Activated CD4-positive, alpha-beta memory T cell treated with anti-CD3 and anti-CD28 coated beads for 36 hours (primary cell): ENCODE measurements around the gene ATRIP. TPM values are rescaled to one million over a fixed set of nuclear protein-coding genes. Genes with fewer than 3 reads are reported as not detected.

Experiments
- CTCF ChIA-PET: fragments of 350-600 bp; sonication (Branson Sonifier 250); formaldehyde crosslinking; loops from one replicate; lab custom pipeline; 2021; ENCODE audit warnings: antibody characterized with exemption, inconsistent platforms; lab: Charles Lee
- POLR2A ChIA-PET: fragments of 350-600 bp; sonication (Branson Sonifier 250); formaldehyde crosslinking; loops from one replicate; lab custom pipeline; 2021; ENCODE audit warnings: antibody characterized with exemption; lab: Charles Lee
- DNase-seq: peaks from one replicate; pipeline ENCODE4 v3.0.0-alpha.2; 2020
- H3K27ac Mint-ChIP-seq: one replicate; pipeline ENCODE4 v1.8.0; 2021; ENCODE audit warnings: mixed read lengths
- H3K27me3 Mint-ChIP-seq: one replicate; pipeline ENCODE4 v1.8.0; 2021; ENCODE audit warnings: mixed read lengths
- H3K36me3 Mint-ChIP-seq: one replicate; pipeline ENCODE4 v1.8.0; 2021; ENCODE audit warnings: mixed read lengths
- H3K4me1 Mint-ChIP-seq: one replicate; pipeline ENCODE4 v1.8.0; 2021; ENCODE audit warnings: low read depth, mixed read lengths
- H3K4me3 Mint-ChIP-seq: one replicate; pipeline ENCODE4 v1.8.0; 2021; ENCODE audit warnings: mild to moderate bottlenecking, mixed read lengths
- H3K9me3 Mint-ChIP-seq: one replicate; pipeline ENCODE4 v1.8.0; 2021; ENCODE audit warnings: mixed read lengths
- intact Hi-C: fragments of 100-400 bp; cut with micrococcal nuclease; formaldehyde crosslinking; loops from one replicate; pipeline ENCODE4 v1.15.1; 2023
- total RNA-seq, 2 experiments: library from RNA; stranded (reverse); gene quantifications; one replicate each; pipeline ENCODE4 v1.2.3, GENCODE V29; 2021

The ATRIP gene
- total RNA-seq, 2 experiments from 2014 or later = 13.8 to 14.5 TPM

- Mint-ChIP-seq H3K4me1 (peaks cover 41% of the 10 kb centered on the region), H3K27ac (no peak overlapping the region), H3K9me3 (no peaks in the 10 kb centered on the region), H3K27me3 (no peaks in the 10 kb centered on the region), H3K36me3 (peaks cover 11% of the 10 kb centered on the region), H3K4me3 (peak overlapping the region; percentile 80)
- DNase-seq = no peak
- intact Hi-C loops = no loop called here
- ChIA-PET CTCF (interaction anchor here (1.1 to 1.2 kb wide), 2 partner anchors 13 to 66 kb away, joined by 3 to 4 read pairs; no protein-coding TSS in a partner anchor), POLR2A (no interaction called here)
Measured at GRCh38 chr3:48502121-48502520, 55.6 kb downstream of the ATRIP start.

GRCh38 chr3:48502728-48503168, 56.2 kb downstream of the ATRIP start:
- Mint-ChIP-seq H3K27ac (peak overlapping the region; percentile 42), H3K9me3 (no peaks in the 10 kb centered on the region), H3K36me3 (peaks cover 10% of the 10 kb centered on the region), H3K27me3 (no peaks in the 10 kb centered on the region), H3K4me1 (peaks cover 47% of the 10 kb centered on the region), H3K4me3 (peak overlapping the region; percentile 80)
- intact Hi-C loops = no loop called here
- ChIA-PET CTCF (interaction anchor here (0.9 kb wide), 1 partner anchor 24 kb away, joined by 3 read pairs; no protein-coding TSS in a partner anchor), POLR2A (interaction anchor here (2.2 kb wide), 1 partner anchor 203 kb away, joined by 6 read pairs; no protein-coding TSS in a partner anchor)
- no peak for DNase-seq

- Mint-ChIP-seq H3K27me3 (no peaks in the 10 kb centered on the region), H3K4me1 (peaks cover 50% of the 10 kb centered on the region), H3K9me3 (no peaks in the 10 kb centered on the region), H3K4me3 (peak overlapping the region; percentile 80), H3K27ac (peak overlapping the region; percentile 77), H3K36me3 (peaks cover 6% of the 10 kb centered on the region)
- CTCF ChIA-PET = interaction anchor here (0.9 to 2.8 kb wide), 3 partner anchors 25 to 68 kb away, joined by 3 to 14 read pairs (median 3); no protein-coding TSS in a partner anchor
- peak; percentile 35 for DNase-seq
- intact Hi-C loops = no loop called here
- POLR2A ChIA-PET = interaction anchor here (1.0 to 2.2 kb wide), 5 partner anchors 11 to 315 kb away, joined by 3 to 6 read pairs (median 5); partner anchors contain the start of genes CDC25A and PFKFB4
Measured at GRCh38 chr3:48503401-48504050, 57.0 kb downstream of the ATRIP start.

GRCh38 chr3:48504051-48504946, 57.8 kb downstream of the ATRIP start, which contains the start of gene SHISA5:
SHISA5 (minus strand) TSS chr3:48504174; CDS start chr3:48504094, 80 bp downstream.
- Mint-ChIP-seq H3K9me3 (no peaks in the 10 kb centered on the region), H3K36me3 (peaks cover 5% of the 10 kb centered on the region), H3K4me3 (peak within 1 kb of the TSS; percentile 80), H3K27ac (peak within 1 kb of the TSS; percentile 77), H3K4me1 (peaks cover 50% of the 10 kb centered on the region), H3K27me3 (no peaks in the 10 kb centered on the region)
- intact Hi-C loops = no loop called here
- DNase-seq = peak; percentile 67
- ChIA-PET CTCF (interaction anchor here (0.7 to 2.8 kb wide), 3 partner anchors 45 to 68 kb away, joined by 3 to 14 read pairs (median 3); no protein-coding TSS in a partner anchor), POLR2A (interaction anchor here (0.5 to 2.2 kb wide), 7 partner anchors 10 to 316 kb away, joined by 3 to 6 read pairs (median 4); partner anchors contain the start of genes CDC25A and PFKFB4)

- POLR2A ChIA-PET = interaction anchor here (0.5 to 2.2 kb wide), 5 partner anchors 27 to 205 kb away, joined by 3 to 6 read pairs (median 5); partner anchors contain the start of gene PFKFB4
- Mint-ChIP-seq H3K27me3 (no peaks in the 10 kb centered on the region), H3K27ac (no peak overlapping the region), H3K9me3 (no peaks in the 10 kb centered on the region), H3K4me1 (peaks cover 50% of the 10 kb centered on the region), H3K36me3 (peaks cover 5% of the 10 kb centered on the region), H3K4me3 (peak overlapping the region; percentile 27)
- DNase-seq = no peak
- CTCF ChIA-PET = interaction anchor here (0.7 to 2.8 kb wide), 2 partner anchors 44 to 69 kb away, joined by 3 to 14 read pairs; no protein-coding TSS in a partner anchor
- intact Hi-C loops = no loop called here
Measured at GRCh38 chr3:48505146-48505545, 58.6 kb downstream of the ATRIP start.

GRCh38 chr3:48505968-48506504, 59.5 kb downstream of the ATRIP start:
- Mint-ChIP-seq H3K27me3 (no peaks in the 10 kb centered on the region), H3K4me3 (no peak overlapping the region), H3K36me3 (peaks cover 3% of the 10 kb centered on the region), H3K9me3 (no peaks in the 10 kb centered on the region), H3K27ac (no peak overlapping the region), H3K4me1 (peaks cover 50% of the 10 kb centered on the region)
- ChIA-PET CTCF (interaction anchor here (2.8 kb wide), 1 partner anchor 70 kb away, joined by 14 read pairs; no protein-coding TSS in a partner anchor), POLR2A (interaction anchor here (0.6 to 0.7 kb wide), 2 partner anchors 39 to 438 kb away, joined by 3 to 4 read pairs; no protein-coding TSS in a partner anchor)
- intact Hi-C loops = loop anchor here (2.0 kb wide), 2 partner anchors 43 to 51 kb away; partner anchors contain the start of gene PFKFB4
- no peak for DNase-seq

GRCh38 chr3:48507256-48508061, 60.9 kb downstream of the ATRIP start:
- H3K4me3 Mint-ChIP-seq = no peak overlapping the region
- H3K4me1 Mint-ChIP-seq = peaks cover 42% of the 10 kb centered on the region
- no peaks in the 10 kb centered on the region for H3K36me3 Mint-ChIP-seq
- intact Hi-C loops = loop anchor here (1.0 to 2.0 kb wide), 4 partner anchors 8 to 49 kb away; partner anchors contain the start of gene PFKFB4
- ChIA-PET POLR2A (interaction anchor here (0.7 to 1.4 kb wide), 4 partner anchors 12 to 128 kb away, joined by 3 to 5 read pairs (median 3); partner anchors contain the start of gene SLC26A6), CTCF (interaction anchor here (0.8 to 4.3 kb wide), 9 partner anchors 8 to 320 kb away, joined by 3 to 25 read pairs (median 4); partner anchors contain the start of gene CDC25A)
- H3K9me3 Mint-ChIP-seq = no peaks in the 10 kb centered on the region
- DNase-seq = peak; percentile 84
- peak overlapping the region; percentile 74 for H3K27ac Mint-ChIP-seq
- no peaks in the 10 kb centered on the region for H3K27me3 Mint-ChIP-seq

- H3K9me3 Mint-ChIP-seq = no peaks in the 10 kb centered on the region
- DNase-seq = no peak
- no peaks in the 10 kb centered on the region for H3K36me3 Mint-ChIP-seq
- H3K27ac Mint-ChIP-seq = no peak overlapping the region
- intact Hi-C loops = no loop called here
- POLR2A ChIA-PET = interaction anchor here (1.0 kb wide), 1 partner anchor 45 kb away, joined by 3 read pairs; a partner anchor contains a TSS
- no peak overlapping the region for H3K4me3 Mint-ChIP-seq
- CTCF ChIA-PET = interaction anchor here (1.0 to 1.2 kb wide), 3 partner anchors 39 to 111 kb away, joined by 3 read pairs; no protein-coding TSS in a partner anchor
- no peaks in the 10 kb centered on the region for H3K27me3 Mint-ChIP-seq
- H3K4me1 Mint-ChIP-seq = peaks cover 47% of the 10 kb centered on the region
Measured at GRCh38 chr3:48511551-48511950, 65.0 kb downstream of the ATRIP start.

- H3K27me3 Mint-ChIP-seq = no peaks in the 10 kb centered on the region
- peaks cover 59% of the 10 kb centered on the region for H3K4me1 Mint-ChIP-seq
- ChIA-PET CTCF (interaction anchor here (0.5 to 2.0 kb wide), 4 partner anchors 35 to 321 kb away, joined by 3 to 12 read pairs (median 4); no protein-coding TSS in a partner anchor), POLR2A (interaction anchor here (1.3 to 1.4 kb wide), 2 partner anchors 10 to 42 kb away, joined by 4 read pairs; partner anchors contain the start of gene SHISA5)
- intact Hi-C loops = loop anchor here (1.0 kb wide), 1 partner anchor 7 kb away; no protein-coding TSS in a partner anchor
- no peaks in the 10 kb centered on the region for H3K36me3 Mint-ChIP-seq
- H3K27ac Mint-ChIP-seq = peak overlapping the region; percentile 28
- H3K9me3 Mint-ChIP-seq = no peaks in the 10 kb centered on the region
- peak; percentile 51 for DNase-seq
- no peak overlapping the region for H3K4me3 Mint-ChIP-seq
Measured at GRCh38 chr3:48514431-48515227, 68.1 kb downstream of the ATRIP start.
